Measurements from ENCODE around the gene NLRP11. TPM values are rescaled to one million over a fixed set of nuclear protein-coding genes. Genes with fewer than 3 reads are reported as not detected.

NLRP11 gene
- total RNA-seq (2012; rRNA removed), result not detected in 2 replicates
- polyA plus RNA-seq (2012; rRNA removed), result not detected in 2 replicates
- polyA plus RNA-seq (2012; cell fraction: cytosol; rRNA removed), result not detected in 2 replicates
- not detected in 2 replicates for polyA plus RNA-seq (2012; cell fraction: nucleus; rRNA removed; ENCODE audit: low replicate concordance)
- percentile 2 among the genes with signal in this experiment for Bru-seq, nascent RNA
- BruChase-seq, experiment 1, labeled RNA remaining after a 6-hour chase, result not detected
- BruChase-seq, experiment 2, labeled RNA remaining after a 2-hour chase, result percentile 2 among the genes with signal in this experiment
- long read RNA-seq, result 0 reads

DNA sequence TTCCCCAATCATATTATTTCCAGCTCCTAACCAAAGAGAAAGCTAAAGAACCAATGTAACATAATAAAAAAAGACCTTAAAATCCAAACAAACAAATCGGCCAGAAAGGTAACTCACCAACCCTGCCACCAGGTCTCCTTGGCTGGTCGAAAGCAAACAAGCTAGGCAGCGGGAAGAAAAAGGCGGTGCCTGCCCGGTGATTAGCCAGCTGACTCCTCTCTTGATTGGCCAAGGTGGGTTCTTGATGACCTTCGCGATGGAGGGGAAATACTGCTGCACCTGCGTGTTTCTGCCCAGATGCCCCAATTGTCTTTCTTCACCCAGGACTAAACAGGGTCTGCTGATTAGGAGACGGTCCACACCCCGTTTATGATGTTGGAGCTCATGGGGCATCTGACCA lies at the start of gene NLRP11:
TSS of gene NLRP11 (minus strand) at position 154 of the 400 bp plus-strand sequence. CDS start 13,825 bp downstream, outside the sequence.
- no peak within 1 kb of the TSS for H3K27ac ChIP-seq (ENCODE audit: insufficient read depth, low read length)
- BruUV-seq (replicated peaks), result no TSS peak
- CTCF ChIA-PET, result no interaction called here
- H4K8ac ChIP-seq (ENCODE audit: low read depth in 2 of 2, low read length in 2 of 2), result no peak within 1 kb of the TSS
- no peak within 1 kb of the TSS for H4K5ac ChIP-seq (ENCODE audit: low read depth, low read length)
- H3K9me1 ChIP-seq (ENCODE audit: insufficient read depth, low read length), result no peaks in the 10 kb centered on the region
- no peak within 1 kb of the TSS for H2BK20ac ChIP-seq (ENCODE audit: low read depth, low read length)
- H2AK9ac ChIP-seq (replicated peaks; ENCODE audit: low read depth, low read length, poor library complexity), result no peak within 1 kb of the TSS
- H3K18ac ChIP-seq (ENCODE audit: low read depth, low read length), result no peak within 1 kb of the TSS
- H4K91ac ChIP-seq (ENCODE audit: insufficient read depth, low read depth, low read length), result no peak within 1 kb of the TSS
- H3K79me1 ChIP-seq (ENCODE audit: low read depth in 1 of 2, low read length in 2 of 2), result no peaks in the 10 kb centered on the region
- TF ChIP-seq, protein P1, sequence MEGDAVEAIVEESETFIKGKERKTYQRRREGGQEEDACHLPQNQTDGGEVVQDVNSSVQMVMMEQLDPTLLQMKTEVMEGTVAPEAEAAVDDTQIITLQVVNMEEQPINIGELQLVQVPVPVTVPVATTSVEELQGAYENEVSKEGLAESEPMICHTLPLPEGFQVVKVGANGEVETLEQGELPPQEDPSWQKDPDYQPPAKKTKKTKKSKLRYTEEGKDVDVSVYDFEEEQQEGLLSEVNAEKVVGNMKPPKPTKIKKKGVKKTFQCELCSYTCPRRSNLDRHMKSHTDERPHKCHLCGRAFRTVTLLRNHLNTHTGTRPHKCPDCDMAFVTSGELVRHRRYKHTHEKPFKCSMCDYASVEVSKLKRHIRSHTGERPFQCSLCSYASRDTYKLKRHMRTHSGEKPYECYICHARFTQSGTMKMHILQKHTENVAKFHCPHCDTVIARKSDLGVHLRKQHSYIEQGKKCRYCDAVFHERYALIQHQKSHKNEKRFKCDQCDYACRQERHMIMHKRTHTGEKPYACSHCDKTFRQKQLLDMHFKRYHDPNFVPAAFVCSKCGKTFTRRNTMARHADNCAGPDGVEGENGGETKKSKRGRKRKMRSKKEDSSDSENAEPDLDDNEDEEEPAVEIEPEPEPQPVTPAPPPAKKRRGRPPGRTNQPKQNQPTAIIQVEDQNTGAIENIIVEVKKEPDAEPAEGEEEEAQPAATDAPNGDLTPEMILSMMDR (conservative IDR thresholded peaks at IDR 0.05; ENCODE audit: low read depth, low read length), result no peak
- TF ChIP-seq RAD21 (IDR thresholded peaks at IDR 0.05; ENCODE audit: low read length) (no peak), FOS (IDR thresholded peaks at IDR 0.05; ENCODE audit: low read depth, low read length) (no peak)
- H3K27me3 ChIP-seq (ENCODE audit: control insufficient read depth, insufficient read depth, low read length), result no peaks in the 10 kb centered on the region
- peaks cover 23% of the 10 kb centered on the region for H3K9me3 ChIP-seq (ENCODE audit: control insufficient read depth, insufficient read depth, low read length)
- no peak within 1 kb of the TSS for H2BK120ac ChIP-seq (ENCODE audit: low read depth, low read length)
- no peak within 1 kb of the TSS for H3K56ac ChIP-seq (ENCODE audit: extremely low read depth, insufficient read depth, low read length)
- no peak within 1 kb of the TSS for H3K4me3 ChIP-seq (ENCODE audit: insufficient read depth, low read depth, low read length)
- no peak within 1 kb of the TSS for H3K14ac ChIP-seq (replicated peaks; ENCODE audit: low read depth, low read length)
- WGBS, 2 experiments (ENCODE audit: extremely low coverage in 2 of 2, insufficient read length in 1 of 2), result 50% methylated on average over 2 of the region's 10 CpGs; no CpG with 5 or more reads in 1 of the 2 experiments
- no peaks in the 10 kb centered on the region for H4K20me1 ChIP-seq (ENCODE audit: insufficient read depth, low read length)
- no peak within 1 kb of the TSS for H2BK15ac ChIP-seq (ENCODE audit: low read depth, low read length)
- DNase-seq, result no peak
- no peak within 1 kb of the TSS for H3K4me2 ChIP-seq (ENCODE audit: low read depth, low read length)
- no peak within 1 kb of the TSS for H2BK5ac ChIP-seq (ENCODE audit: low read depth, low read length, poor library complexity, severe bottlenecking)
- no peak within 1 kb of the TSS for H2AFZ ChIP-seq (replicated peaks; ENCODE audit: low read length, poor library complexity)
- no peak within 1 kb of the TSS for H2AK5ac ChIP-seq (ENCODE audit: low read depth, low read length)
- no peak within 1 kb of the TSS for H3K4ac ChIP-seq (ENCODE audit: low read depth, low read length)
- intact Hi-C loops (cut with micrococcal nuclease) (no loop called here), dilution Hi-C loops (cut with HindIII; ENCODE audit: low sequenced_read_pairs, unreplicated experiment) (no loop called here), in situ Hi-C loops (cut with MboI; ENCODE audit: low sequenced_read_pairs) (no loop called here)
- no peak within 1 kb of the TSS for H3K23ac ChIP-seq (ENCODE audit: low read depth, low read length)
- H3K36me3 ChIP-seq (ENCODE audit: control insufficient read depth, insufficient read depth, low read length), result no peaks in the 10 kb centered on the region
- POLR2A ChIA-PET (ENCODE audit: unreplicated experiment), result no interaction called here
- no peak for ATAC-seq (ENCODE audit: low read depth)
- no peaks in the 10 kb centered on the region for H3K4me1 ChIP-seq (ENCODE audit: control insufficient read depth, insufficient read depth, low read length)
- no peak within 1 kb of the TSS for H3K9ac ChIP-seq (ENCODE audit: low read depth, low read length)

All from IMR-90 (cell line).